HepG2 (cell line): ENCODE measurements around the gene IP6K1. TPM values are rescaled to one million over a fixed set of nuclear protein-coding genes. Genes with fewer than 3 reads are reported as not detected.

Source experiments
- EP300 ChIP-seq, 3 experiments: sonication (generic) in 1 of 3; formaldehyde crosslinking in 1 of 3; IDR thresholded peaks; 2 replicates each; pipeline versions ENCODE4 v1.5.1 to v1.6.1; 2011 to 2020; ENCODE audit warnings: low read depth in 2 of 3, low read length in 2 of 3, borderline replicate concordance in 1 of 3, improper control_type of control experiment in 1 of 3, mild to moderate bottlenecking in 1 of 3, missing genetic modification reagents in 1 of 3, moderate library complexity in 1 of 3
- ERF ChIP-seq: IDR thresholded peaks from 2 replicates; pipeline ENCODE4 v1.6.1; 2018; ENCODE audit warnings: missing biosample characterization, missing genetic modification reagents
- GPN1 ChIP-seq: sonication (generic); formaldehyde crosslinking; IDR thresholded peaks from 2 replicates; pipeline ENCODE4 v1.5.1; 2020; ENCODE audit warnings: missing genetic modification reagents, borderline replicate concordance
- HDAC1 ChIP-seq: sonication (generic); formaldehyde crosslinking; IDR thresholded peaks from 2 replicates; pipeline ENCODE4 v1.5.1; 2020; ENCODE audit warnings: mild to moderate bottlenecking, missing genetic modification reagents
- HES4 ChIP-seq: sonication (generic); formaldehyde crosslinking; IDR thresholded peaks from 2 replicates; pipeline ENCODE4 v1.9.0; 2021; ENCODE audit warnings: mild to moderate bottlenecking, missing genetic modification reagents, borderline replicate concordance
- HNRNPLL ChIP-seq: fragments of 200-400 bp; formaldehyde crosslinking; IDR thresholded peaks from 2 replicates; pipeline ENCODE4 v1.6.1; 2017; ENCODE audit warnings: mild to moderate bottlenecking, low read depth, low read length; ENCODE audit not compliant: poor library complexity, severe bottlenecking
- KMT2B ChIP-seq: IDR thresholded peaks from 2 replicates; pipeline ENCODE4 v1.6.1; 2016; ENCODE audit warnings: missing genetic modification reagents, missing compliant biosample characterization
- MAFK ChIP-seq, 2 experiments: IDR thresholded peaks in 1 of 2; conservative IDR thresholded peaks in 1 of 2; 2 replicates each; pipeline ENCODE4 v1.6.1; 2011; ENCODE audit warnings: improper control_type of control experiment in 2 of 2, low read length in 2 of 2
- NFKBIZ ChIP-seq: IDR thresholded peaks from 2 replicates; pipeline ENCODE4 v1.6.1; 2018; ENCODE audit warnings: missing genetic modification reagents, missing compliant biosample characterization
- RBFOX2 ChIP-seq: fragments of 200-400 bp; formaldehyde crosslinking; IDR thresholded peaks from 2 replicates; pipeline ENCODE4 v1.6.1; 2017; ENCODE audit warnings: low read depth, mild to moderate bottlenecking, low read length
- RNF219 ChIP-seq: sonication (generic); formaldehyde crosslinking; IDR thresholded peaks from 2 replicates; pipeline ENCODE4 v1.5.0; 2020; ENCODE audit warnings: mild to moderate bottlenecking, missing genetic modification reagents
- RXRA ChIP-seq: sonication (generic); formaldehyde crosslinking; IDR thresholded peaks from 2 replicates; pipeline ENCODE4 v1.5.1; 2020; ENCODE audit warnings: missing genetic modification reagents
- YY1 ChIP-seq: IDR thresholded peaks from 2 replicates; pipeline ENCODE4 v1.6.1; 2011; ENCODE audit warnings: low read length, low read depth, moderate library complexity, mild to moderate bottlenecking; ENCODE audit not compliant: insufficient read depth, insufficient replicate concordance
- ZNF17 ChIP-seq: sonication (generic); formaldehyde crosslinking; IDR thresholded peaks from 2 replicates; pipeline ENCODE4 v1.5.0; 2020; ENCODE audit warnings: mild to moderate bottlenecking, missing genetic modification reagents
- ZNF225 ChIP-seq: sonication (generic); formaldehyde crosslinking; IDR thresholded peaks from 2 replicates; pipeline ENCODE4 v1.4.0; 2020; ENCODE audit warnings: mild to moderate bottlenecking, missing genetic modification reagents
- ZNF282 ChIP-seq: fragments of 450-650 bp; IDR thresholded peaks from 2 replicates; pipeline ENCODE4 v1.6.1; 2018; ENCODE audit not compliant: partially characterized antibody
- ZNF362 ChIP-seq: sonication (generic); formaldehyde crosslinking; IDR thresholded peaks from 2 replicates; pipeline ENCODE4 v1.4.0; 2020; ENCODE audit warnings: missing genetic modification reagents, mild to moderate bottlenecking, borderline replicate concordance
- ZNF770 ChIP-seq: sonication (generic); formaldehyde crosslinking; IDR thresholded peaks from 2 replicates; pipeline ENCODE4 v1.5.0; 2020; ENCODE audit warnings: mild to moderate bottlenecking, missing genetic modification reagents
- ZNF792 ChIP-seq: IDR thresholded peaks from 2 replicates; pipeline ENCODE4 v1.6.1; 2016
- ZNF841 ChIP-seq: sonication (generic); formaldehyde crosslinking; IDR thresholded peaks from 2 replicates; pipeline ENCODE4 v1.8.1; 2023; ENCODE audit warnings: missing genetic modification reagents, borderline replicate concordance
- ZXDC ChIP-seq: sonication (generic); formaldehyde crosslinking; IDR thresholded peaks from 2 replicates; pipeline ENCODE4 v1.5.0; 2020; ENCODE audit warnings: mild to moderate bottlenecking, missing genetic modification reagents
- polyA plus RNA-seq, 8 experiments: library from polyadenylated mRNA; depleted of rRNA in 3 of 8; stranded (reverse) in 7 of 8; unstranded in 1 of 8; fragments of >200 nt; fragmentation: Illumina TruSeq in 4 of 8; extraction: Trizol in 4 of 8; gene quantifications; 2 replicates each; pipeline versions ENCODE4 v1.2.1 to v1.2.3, GENCODE V29; 2011 to 2016; ENCODE audit warnings: low read depth in 4 of 8, missing spikeins in 1 of 8, mixed read lengths in 1 of 8; ENCODE audit not compliant: insufficient read depth in 1 of 8
- total RNA-seq, 5 experiments: library from RNA; depleted of rRNA; stranded (reverse); fragments of >200 nt; fragmentation: Illumina TruSeq; extraction: Trizol; gene quantifications; 2 replicates each; pipeline ENCODE4 v1.2.3, GENCODE V29; 2016; ENCODE audit warnings: low read depth in 1 of 5

The IP6K1 gene
- total and polyA plus RNA-seq, 2 of the 13 experiments (the other 11 are each of a cell fraction or from before 2014, with no cell fraction given), result 17.7 to 29.7 TPM

- no peak for TF ChIP-seq RNF219 (CRISPR knock-in tag)
- TF ChIP-seq HNRNPLL, result no peak
- TF ChIP-seq ZNF225 (CRISPR knock-in tag), result 0 out of 2 replicates have a peak, but pooled peaks have one; percentile 28
- no peak for TF ChIP-seq ZNF362
- no peak for TF ChIP-seq NFKBIZ
- TF ChIP-seq ZNF17, result no peak
- peak; percentile 24; the same call in 1 of the 2 replicates for TF ChIP-seq RXRA (CRISPR knock-in tag)
- no peak for TF ChIP-seq YY1
- 0 out of 2 replicates have a peak, but pooled peaks have one; percentile 30 for TF ChIP-seq RBFOX2
- TF ChIP-seq KMT2B (CRISPR knock-in tag), result no peak
- no peak for TF ChIP-seq HES4 (CRISPR knock-in tag)
- no peak for TF ChIP-seq ZNF792 (CRISPR knock-in tag)
- TF ChIP-seq ERF (CRISPR knock-in tag), result no peak
- no peak for TF ChIP-seq ZNF770
- no peak for TF ChIP-seq HDAC1 (CRISPR knock-in tag)
- TF ChIP-seq GPN1, result no peak
- no peak for TF ChIP-seq MAFK (conservative IDR thresholded peaks at IDR 0.05 in 1 of 2, IDR thresholded peaks at IDR 0.05 in 1 of 2; ENCODE audit: low read length in 2 of 2)
- TF ChIP-seq EP300 (IDR thresholded peaks at IDR 0.05; ENCODE audit: low read depth in 2 of 2, low read length in 2 of 2), result no peak
- TF ChIP-seq EP300 (CRISPR knock-in tag; IDR thresholded peaks at IDR 0.05; ENCODE audit: borderline replicate concordance), result no peak
- TF ChIP-seq ZXDC, result no peak
- TF ChIP-seq ZNF282, result no peak
- no peak for TF ChIP-seq ZNF841 (CRISPR knock-in tag)
Measured at GRCh38 chr3:49703443-49703927, 82.9 kb downstream of the IP6K1 start (continued).
